Stimulated activated CD4-positive, alpha-beta T cell treated with anti-CD3 and anti-CD28 coated beads, Interleukin-1b, Interleukin-23, amount 100 ng/mL, for 48 hours (primary cell): ENCODE measurements around the gene SPRYD4.
A peak's percentile ranks its signal among the peaks of the same experiment; 100 is the strongest.
"Not testable (repeated sequence)": the region's sequence is repeated elsewhere in the genome, so short reads cannot be mapped to it uniquely, and the experiment has no call there.

Experiments used
- DNase-seq: peaks from one replicate; pipeline ENCODE4 v3.0.0-alpha.2; 2020

Gene SPRYD4

DNA sequence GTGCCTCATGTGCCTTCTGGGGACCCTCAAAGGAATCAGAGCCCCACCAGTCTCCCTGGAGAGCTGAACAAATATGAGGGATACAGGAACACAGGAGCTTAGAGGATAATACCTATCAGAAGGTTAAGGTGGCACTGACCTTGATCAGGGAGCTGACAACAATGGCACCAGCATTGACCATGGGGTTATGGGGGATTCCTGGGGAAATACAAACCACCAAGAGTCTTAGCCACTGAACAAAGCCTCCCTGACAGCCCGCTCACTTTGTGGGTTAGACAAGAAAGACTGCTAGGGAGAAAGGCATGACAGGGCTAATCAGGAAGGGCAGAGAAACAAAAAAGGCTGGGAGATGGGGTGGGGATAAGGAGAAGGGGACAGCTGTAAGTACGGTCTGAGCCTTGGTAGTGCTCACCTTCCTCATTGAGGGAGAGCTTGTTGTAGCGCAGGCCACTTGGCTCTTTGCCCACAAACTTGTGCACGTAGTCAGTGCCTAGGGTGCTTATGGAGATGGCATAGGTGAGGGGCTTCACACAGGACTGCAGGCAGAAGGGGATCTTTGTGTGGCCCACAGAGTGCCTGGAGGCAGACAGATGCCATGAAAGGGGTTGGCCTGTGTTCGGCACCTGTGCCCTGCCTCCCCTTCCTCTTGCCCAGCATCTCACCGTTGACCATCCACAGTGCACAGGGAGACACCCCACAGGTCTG is 9.3 kb downstream of the SPRYD4 start:
- DNase-seq, result no peak

GRCh38 chr12:56479625-56480024 is 11.2 kb downstream of the SPRYD4 start:
- no peak for DNase-seq

DNA sequence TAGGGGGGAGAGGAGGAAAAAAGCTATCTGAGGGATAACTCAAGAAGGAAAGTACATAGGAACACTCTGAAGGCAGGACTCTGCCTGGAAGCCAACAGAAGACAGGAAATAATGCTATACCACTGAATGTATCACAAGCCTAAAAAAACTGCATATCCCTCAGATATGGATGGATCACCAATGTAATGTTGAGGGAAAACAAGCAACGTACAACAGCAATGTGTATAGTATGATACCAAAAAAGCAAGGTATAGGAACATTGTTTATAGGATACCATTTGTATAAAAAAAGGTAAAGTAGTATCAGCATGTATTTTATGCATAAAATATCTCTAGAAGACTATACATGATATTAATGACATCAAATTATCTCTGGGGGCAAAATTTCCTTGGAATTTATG is 16.2 kb downstream of the SPRYD4 start:
- DNase-seq, result no peak

GRCh38 chr12:56486694-56487093 is 18.3 kb downstream of the SPRYD4 start:
- no peak for DNase-seq

DNA sequence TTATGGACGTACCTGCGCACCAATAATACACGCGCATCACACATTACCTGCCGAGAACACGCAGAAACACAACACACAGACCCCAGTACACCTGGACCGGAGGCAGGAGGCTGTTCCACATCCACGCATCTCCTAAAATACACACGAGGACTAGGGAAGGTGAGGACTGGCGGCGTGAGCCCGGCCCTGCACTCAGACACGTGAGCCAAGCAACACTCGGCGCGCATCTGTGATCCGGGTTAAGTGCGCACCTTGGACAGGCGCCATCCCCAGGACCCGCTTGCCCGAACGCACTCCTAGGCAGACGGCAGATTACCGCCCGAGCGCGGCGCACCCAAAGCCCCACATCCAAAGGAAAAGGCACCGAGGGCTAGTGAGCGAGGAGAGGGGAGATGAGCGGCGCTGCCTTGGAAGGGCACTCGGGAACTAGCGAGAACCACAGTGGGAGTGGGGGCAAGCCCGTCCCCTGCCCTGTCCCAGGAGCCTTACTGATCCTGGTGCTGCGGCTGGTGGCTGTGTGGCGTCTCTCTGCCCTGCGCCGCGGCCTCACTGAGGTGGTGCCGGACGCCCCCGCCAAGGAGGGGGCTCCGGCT is 19.2 kb downstream of the SPRYD4 start:
- DNase-seq, result peak; percentile 23

- peak; percentile 76 for DNase-seq
Observed at GRCh38 chr12:56488041-56488955, 19.9 kb downstream of the SPRYD4 start, which contains the start of gene GLS2. TSS of gene GLS2 (minus strand) at chr12:56488161. CDS start at chr12:56488118, 43 bp downstream.

GRCh38 chr12:56490360-56490759 is 22.0 kb downstream of the SPRYD4 start:
- no peak for DNase-seq

DNA sequence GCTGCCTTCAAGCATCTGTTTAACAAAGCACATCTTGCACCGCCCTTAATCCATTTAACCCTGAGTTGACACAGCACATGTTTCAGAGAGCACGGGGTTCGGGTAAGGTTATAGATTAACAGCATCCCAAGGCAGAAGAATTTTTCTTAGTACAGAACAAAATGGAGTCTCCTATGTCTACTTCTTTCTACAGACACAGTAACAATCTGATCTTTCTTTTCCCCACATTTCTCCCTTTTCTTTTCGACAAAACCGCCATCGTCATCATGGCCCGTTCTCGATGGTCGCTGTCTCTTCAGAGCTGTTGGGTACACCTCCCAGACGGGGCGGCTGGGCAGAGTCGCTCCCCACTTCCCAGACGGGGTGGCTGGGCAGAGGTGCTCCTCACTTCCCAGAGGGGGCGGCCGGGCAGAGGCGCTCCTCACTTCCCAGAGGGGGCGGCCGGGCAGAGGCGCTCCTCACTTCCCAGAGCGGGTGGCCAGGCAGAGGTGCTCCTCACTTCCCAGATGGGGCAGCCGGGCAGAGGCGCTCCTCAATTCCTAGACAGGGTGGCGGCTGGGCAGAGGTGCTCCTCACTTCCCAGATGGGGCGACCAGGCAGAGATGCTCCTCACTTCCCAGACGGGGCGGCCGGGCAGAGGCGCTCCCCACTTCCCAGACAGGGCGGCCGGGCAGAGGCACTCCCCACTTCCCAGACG is 25.2 kb downstream of the SPRYD4 start:
- DNase-seq, result not testable (repeated sequence)

- not testable (repeated sequence) for DNase-seq
Observed at GRCh38 chr12:56494106-56494415, 25.7 kb downstream of the SPRYD4 start.

- not testable (repeated sequence) for DNase-seq
Observed at GRCh38 chr12:56494481-56494880, 26.1 kb downstream of the SPRYD4 start.

GRCh38 chr12:56496704-56497103 is 28.3 kb downstream of the SPRYD4 start:
- peak; percentile 61 for DNase-seq

GRCh38 chr12:56498126-56498902 is 29.9 kb downstream of the SPRYD4 start:
- DNase-seq, result not testable (repeated sequence)

DNA sequence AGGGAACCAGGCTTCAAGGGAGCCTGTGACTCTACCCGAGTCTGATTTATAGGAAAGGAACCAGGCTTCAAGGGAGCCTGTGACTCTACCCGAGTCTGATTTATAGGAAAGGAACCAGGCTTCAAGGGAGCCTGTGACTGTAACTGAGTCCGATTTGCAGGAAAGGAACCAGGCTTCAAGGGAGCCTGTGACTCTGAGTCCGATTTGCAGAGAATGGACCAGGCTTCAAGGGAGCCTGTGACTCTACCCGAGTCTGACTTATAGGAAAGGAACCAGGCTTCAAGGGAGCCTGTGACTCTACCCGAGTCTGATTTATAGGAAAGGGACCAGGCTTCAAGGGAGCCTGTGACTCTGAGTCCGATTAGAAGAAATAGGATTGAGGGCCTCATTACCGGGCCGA is 31.1 kb downstream of the SPRYD4 start:
- not testable (repeated sequence) for DNase-seq

DNA sequence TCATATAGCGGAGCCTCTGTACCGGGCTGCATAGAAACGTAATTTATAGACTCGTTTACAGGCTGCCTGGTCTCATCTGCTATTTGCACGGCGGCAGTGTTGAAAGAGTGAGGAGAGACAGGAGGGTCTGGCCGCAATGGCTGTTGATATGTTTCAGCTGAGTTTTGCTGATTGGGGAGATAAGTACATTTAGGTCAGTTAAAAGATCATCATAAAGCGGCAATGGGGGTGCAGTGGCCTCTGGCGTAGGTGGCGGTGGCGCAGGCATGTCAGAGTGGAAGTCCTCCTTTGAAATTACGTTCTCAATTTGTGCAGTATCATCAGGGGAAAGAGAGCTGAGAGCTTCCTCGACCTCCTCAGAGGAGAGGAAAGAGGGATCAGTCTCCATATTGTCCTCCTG is 31.5 kb downstream of the SPRYD4 start:
- not testable (repeated sequence) for DNase-seq

GRCh38 chr12:56510786-56511185 is 42.4 kb downstream of the SPRYD4 start:
- no peak for DNase-seq

- not testable (repeated sequence) for DNase-seq
Observed at GRCh38 chr12:56514014-56514318, 45.6 kb downstream of the SPRYD4 start.

GRCh38 chr12:56517854-56518253 is 49.5 kb downstream of the SPRYD4 start:
- DNase-seq, result no peak

DNA sequence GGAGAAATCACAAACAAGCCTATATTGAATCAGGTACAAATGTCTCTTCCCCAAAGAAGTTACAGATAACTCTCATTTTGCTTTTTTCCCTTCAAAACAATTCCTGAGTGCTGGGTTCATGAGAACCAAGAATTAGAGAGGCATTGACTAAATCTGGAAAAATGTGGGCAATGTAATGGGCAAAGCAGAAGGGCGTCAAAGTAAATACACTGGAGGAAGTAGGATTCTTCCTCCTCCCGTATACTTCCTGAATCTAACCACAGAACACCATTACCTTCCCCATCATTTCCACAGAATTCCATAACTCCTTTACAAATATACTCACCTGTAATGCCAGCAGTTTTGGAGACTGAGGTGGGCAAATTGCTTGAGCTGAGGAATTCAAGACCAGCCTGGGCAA is 50.2 kb downstream of the SPRYD4 start:
- DNase-seq, result no peak

- DNase-seq, result no peak
Observed at GRCh38 chr12:56520048-56520447, 51.7 kb downstream of the SPRYD4 start.

DNA sequence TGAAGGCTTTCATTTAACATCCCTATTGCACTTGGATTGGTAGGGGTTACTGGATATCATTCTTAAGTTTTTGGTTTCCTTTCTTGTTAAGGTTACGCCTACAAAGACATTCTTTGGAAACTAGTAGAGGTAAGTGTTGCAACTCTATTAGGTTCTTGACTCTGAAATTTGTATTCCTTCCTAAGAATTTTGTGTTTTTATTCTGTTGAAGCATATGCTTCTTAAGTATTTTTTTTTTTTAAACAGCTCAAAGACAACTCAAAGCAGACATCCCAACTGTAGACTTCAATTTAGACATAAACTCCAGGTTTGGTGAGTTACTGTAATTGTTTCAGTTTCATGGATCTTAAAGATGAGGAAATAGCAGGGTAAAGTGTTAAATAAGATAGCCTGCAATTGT is 52.1 kb downstream of the SPRYD4 start:
- DNase-seq, result no peak

DNA sequence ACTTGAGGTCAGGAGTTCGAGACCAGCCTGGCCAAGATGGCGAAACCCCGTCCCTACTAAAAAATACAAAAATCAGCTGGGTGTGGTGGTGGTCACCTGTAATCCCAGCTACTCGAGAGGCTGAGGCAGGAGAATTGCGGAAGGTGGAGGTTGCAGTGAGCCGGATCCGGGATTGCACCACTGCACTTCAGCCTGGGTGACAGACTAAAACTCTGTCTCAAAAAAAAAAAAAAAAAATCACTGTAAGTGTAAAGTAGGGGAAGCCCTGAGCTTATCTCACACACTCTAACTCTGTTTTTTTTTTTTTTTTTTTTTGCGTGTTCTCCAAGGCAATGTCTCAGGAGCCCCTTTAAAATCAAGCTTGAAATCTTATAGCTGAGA is 52.8 kb downstream of the SPRYD4 start:
- no peak for DNase-seq

- peak; percentile 10 for DNase-seq
Observed at GRCh38 chr12:56521590-56522371, 53.4 kb downstream of the SPRYD4 start, which contains the start of gene RBMS2. TSS of gene RBMS2 (plus strand) at chr12:56521820. CDS start at chr12:56522024, 204 bp downstream.
